ENCODE measurements around the gene RPS21.

Gene RPS21

GRCh38 chr20:62377615-62378178 is 9.2 kb upstream of the RPS21 start:
- ATAC-seq (ENCODE audit: insufficient read depth, low read depth) (no peak), DNase-seq (no peak)
- no peak overlapping the region for H2AFZ ChIP-seq (ENCODE audit: low read depth, low read length)
- no peaks in the 10 kb centered on the region for H3K9me3 ChIP-seq (ENCODE audit: insufficient read depth, low read length, severe bottlenecking)
- no peaks in the 10 kb centered on the region for H3K79me2 ChIP-seq (ENCODE audit: insufficient read depth, low read length)
- no peak overlapping the region for H3K9ac ChIP-seq (ENCODE audit: low read depth, low read length)
- H3K4me3 ChIP-seq (ENCODE audit: low read depth in 1 of 2, low read length in 2 of 2): no peak overlapping the region
- TF ChIP-seq, protein P1, sequence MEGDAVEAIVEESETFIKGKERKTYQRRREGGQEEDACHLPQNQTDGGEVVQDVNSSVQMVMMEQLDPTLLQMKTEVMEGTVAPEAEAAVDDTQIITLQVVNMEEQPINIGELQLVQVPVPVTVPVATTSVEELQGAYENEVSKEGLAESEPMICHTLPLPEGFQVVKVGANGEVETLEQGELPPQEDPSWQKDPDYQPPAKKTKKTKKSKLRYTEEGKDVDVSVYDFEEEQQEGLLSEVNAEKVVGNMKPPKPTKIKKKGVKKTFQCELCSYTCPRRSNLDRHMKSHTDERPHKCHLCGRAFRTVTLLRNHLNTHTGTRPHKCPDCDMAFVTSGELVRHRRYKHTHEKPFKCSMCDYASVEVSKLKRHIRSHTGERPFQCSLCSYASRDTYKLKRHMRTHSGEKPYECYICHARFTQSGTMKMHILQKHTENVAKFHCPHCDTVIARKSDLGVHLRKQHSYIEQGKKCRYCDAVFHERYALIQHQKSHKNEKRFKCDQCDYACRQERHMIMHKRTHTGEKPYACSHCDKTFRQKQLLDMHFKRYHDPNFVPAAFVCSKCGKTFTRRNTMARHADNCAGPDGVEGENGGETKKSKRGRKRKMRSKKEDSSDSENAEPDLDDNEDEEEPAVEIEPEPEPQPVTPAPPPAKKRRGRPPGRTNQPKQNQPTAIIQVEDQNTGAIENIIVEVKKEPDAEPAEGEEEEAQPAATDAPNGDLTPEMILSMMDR (IDR thresholded peaks at IDR 0.05; ENCODE audit: borderline replicate concordance, extremely low read depth, low read length, poor library complexity, severe bottlenecking): no peak
- no peak for TF ChIP-seq EZH2 (IDR thresholded peaks at IDR 0.05; ENCODE audit: borderline replicate concordance, low read depth, low read length, severe bottlenecking)
- H3K4me2 ChIP-seq (ENCODE audit: insufficient read depth, low read length): no peak overlapping the region
- no peaks in the 10 kb centered on the region for H3K4me1 ChIP-seq (ENCODE audit: insufficient read depth, low read length)
- peaks cover 11% of the 10 kb centered on the region for H3K36me3 ChIP-seq (ENCODE audit: insufficient read depth, low read length)
- no peak overlapping the region for H3K27ac ChIP-seq (ENCODE audit: low read length)
- 0 out of 2 replicates have a peak, but pooled peaks cover 4% of the 10 kb centered on the region for H4K20me1 ChIP-seq (ENCODE audit: insufficient read depth, low read length)
- no peaks in the 10 kb centered on the region for H3K27me3 ChIP-seq (ENCODE audit: insufficient read depth, low read length, poor library complexity)

GRCh38 chr20:62378215-62378614 is 8.7 kb upstream of the RPS21 start:
- no peak for TF ChIP-seq EZH2 (IDR thresholded peaks at IDR 0.05; ENCODE audit: borderline replicate concordance, low read depth, low read length, severe bottlenecking)
- TF ChIP-seq, protein P1 (IDR thresholded peaks at IDR 0.05; ENCODE audit: borderline replicate concordance, extremely low read depth, low read length, poor library complexity, severe bottlenecking): no peak
- H4K20me1 ChIP-seq (ENCODE audit: insufficient read depth, low read length): peaks cover 4% of the 10 kb centered on the region; the same call in 1 of the 2 replicates
- H3K79me2 ChIP-seq (ENCODE audit: insufficient read depth, low read length): no peaks in the 10 kb centered on the region
- DNase-seq (no peak), ATAC-seq (ENCODE audit: insufficient read depth, low read depth) (no peak)
- peaks cover 11% of the 10 kb centered on the region for H3K36me3 ChIP-seq (ENCODE audit: insufficient read depth, low read length)
- no peak overlapping the region for H3K4me2 ChIP-seq (ENCODE audit: insufficient read depth, low read length)
- no peak overlapping the region for H3K4me3 ChIP-seq (ENCODE audit: low read depth in 1 of 2, low read length in 2 of 2)
- no peak overlapping the region for H3K27ac ChIP-seq (ENCODE audit: low read length)
- H3K9me3 ChIP-seq (ENCODE audit: insufficient read depth, low read length, severe bottlenecking): no peaks in the 10 kb centered on the region
- peaks cover 2% of the 10 kb centered on the region; the same call in 1 of the 2 replicates for H3K4me1 ChIP-seq (ENCODE audit: insufficient read depth, low read length)
- H3K27me3 ChIP-seq (ENCODE audit: insufficient read depth, low read length, poor library complexity): no peaks in the 10 kb centered on the region
- no peak overlapping the region for H3K9ac ChIP-seq (ENCODE audit: low read depth, low read length)
- no peak overlapping the region for H2AFZ ChIP-seq (ENCODE audit: low read depth, low read length)

- DNase-seq (no peak), ATAC-seq (ENCODE audit: insufficient read depth, low read depth) (no peak)
- TF ChIP-seq EZH2 (IDR thresholded peaks at IDR 0.05; ENCODE audit: borderline replicate concordance, low read depth, low read length, severe bottlenecking): no peak
- TF ChIP-seq, protein P1 (IDR thresholded peaks at IDR 0.05; ENCODE audit: borderline replicate concordance, extremely low read depth, low read length, poor library complexity, severe bottlenecking): no peak
- H3K9ac ChIP-seq (ENCODE audit: low read depth, low read length): no peak overlapping the region
- no peak overlapping the region for H3K4me3 ChIP-seq (ENCODE audit: low read depth in 1 of 2, low read length in 2 of 2)
- H3K79me2 ChIP-seq (ENCODE audit: insufficient read depth, low read length): peaks cover 25% of the 10 kb centered on the region
- H2AFZ ChIP-seq (ENCODE audit: low read depth, low read length): no peak overlapping the region
- H3K27me3 ChIP-seq (ENCODE audit: insufficient read depth, low read length, poor library complexity): no peaks in the 10 kb centered on the region
- H3K4me1 ChIP-seq (ENCODE audit: insufficient read depth, low read length): peaks cover 14% of the 10 kb centered on the region
- H3K9me3 ChIP-seq (ENCODE audit: insufficient read depth, low read length, severe bottlenecking): no peaks in the 10 kb centered on the region
- H3K27ac ChIP-seq (ENCODE audit: low read length): no peak overlapping the region
- no peak overlapping the region for H3K4me2 ChIP-seq (ENCODE audit: insufficient read depth, low read length)
- H3K36me3 ChIP-seq (ENCODE audit: insufficient read depth, low read length): peaks cover 12% of the 10 kb centered on the region
- no peaks in the 10 kb centered on the region; the same call in 1 of the 2 replicates for H4K20me1 ChIP-seq (ENCODE audit: insufficient read depth, low read length)
Observed at GRCh38 chr20:62381202-62381797, 5.6 kb upstream of the RPS21 start.
